Mammary epithelial cell (primary cell): ENCODE measurements around the gene GSX1.

ENCODE experiments used
- CTCF ChIP-seq, 2 donors: IDR thresholded peaks in 1 of 2; conservative IDR thresholded peaks in 1 of 2; 2 replicates each; pipeline ENCODE4 v1.5.1; 2011 to 2012; ENCODE audit warnings: inconsistent platforms in 2 of 2, low read length in 2 of 2, mild to moderate bottlenecking in 2 of 2, control low read depth in 1 of 2, low read depth in 1 of 2; ENCODE audit not compliant: insufficient read depth in 1 of 2; ENCODE audit errors: extremely low read depth in 1 of 2
- EZH2 ChIP-seq: IDR thresholded peaks from 2 replicates; pipeline ENCODE4 v1.6.1; 2012; ENCODE audit warnings: low read length, inconsistent platforms, borderline replicate concordance

GRCh38 chr13:27842571-27842970 is 50.3 kb downstream of the GSX1 start:
- TF ChIP-seq CTCF (conservative IDR thresholded peaks at IDR 0.05 in 1 of 2, IDR thresholded peaks at IDR 0.05 in 1 of 2; ENCODE audit: extremely low read depth in 1 of 2, insufficient read depth in 1 of 2, low read depth in 1 of 2, low read length in 2 of 2) (no peak), EZH2 (no peak)
